A673 (cell line): Measurements from ENCODE around the gene HBG1.

ENCODE experiments used
- CTCF ChIP-seq: fragments of 300-800, 200-600 bp; sonication (generic); conservative IDR thresholded peaks from 2 replicates; pipeline ENCODE4 v1.5.1; 2017; ENCODE audit warnings: low read depth, mild to moderate bottlenecking, antibody characterized with exemption, low read length, moderate library complexity, mixed read lengths
- EZH2 ChIP-seq: fragments of 200-600 bp; sonication (generic); IDR thresholded peaks from 2 replicates; pipeline ENCODE4 v1.6.1; 2017; ENCODE audit warnings: borderline replicate concordance, low read depth, mild to moderate bottlenecking, mixed read lengths, antibody characterized with exemption, low read length; ENCODE audit not compliant: poor library complexity, severe bottlenecking

- TF ChIP-seq EZH2 (no peak), CTCF (no peak)
Measured at GRCh38 chr11:5232176-5232575, 17.5 kb downstream of the HBG1 start.
